ENCODE data around the gene C7. TPM values are rescaled to one million over a fixed set of nuclear protein-coding genes. Genes with fewer than 3 reads are reported as not detected.
"Not testable (repeated sequence)": the region's sequence is repeated elsewhere in the genome, so short reads cannot be mapped to it uniquely, and the experiment has no call there.

The C7 gene
- total and polyA plus RNA-seq, 2 of the 13 experiments (the other 11 are each of a cell fraction or from before 2014, with no cell fraction given): 1.7 to 3.5 TPM

GRCh38 chr5:40895440-40896425 is 13.6 kb upstream of the C7 start (continued):
- TF ChIP-seq HMGXB4 (CRISPR knock-in tag; IDR thresholded peaks at IDR 0.05; ENCODE audit: borderline replicate concordance in 1 of 2, low read depth in 1 of 2): peak in 1 of 2 experiments; percentile 60; a peak in 2 of 4 replicates
- TF ChIP-seq GATAD2A (CRISPR knock-in tag; IDR thresholded peaks at IDR 0.05): peak; percentile 63
- TF ChIP-seq ZNF687 (CRISPR knock-in tag; IDR thresholded peaks at IDR 0.05): peak; percentile 80
- peak; percentile 60 for TF ChIP-seq RXRB (CRISPR knock-in tag; IDR thresholded peaks at IDR 0.05; ENCODE audit: borderline replicate concordance)
- TF ChIP-seq ZNF224 (CRISPR knock-in tag; IDR thresholded peaks at IDR 0.05): peak; percentile 87; the same call in 1 of the 2 replicates
- peak; percentile 59; the same call in 1 of the 2 replicates for TF ChIP-seq ZNF782 (CRISPR knock-in tag; IDR thresholded peaks at IDR 0.05; ENCODE audit: borderline replicate concordance)
- 0 out of 2 replicates have a peak, but pooled peaks have one; percentile 73 for TF ChIP-seq HINFP (CRISPR knock-in tag; IDR thresholded peaks at IDR 0.05; ENCODE audit: low read depth)
- TF ChIP-seq MYPOP (CRISPR knock-in tag; IDR thresholded peaks at IDR 0.05): peak; percentile 60
- 0 out of 2 replicates have a peak, but pooled peaks have one; percentile 22 for TF ChIP-seq KLF13 (CRISPR knock-in tag; IDR thresholded peaks at IDR 0.05)
- TF ChIP-seq SOX6 (IDR thresholded peaks at IDR 0.05): not testable (repeated sequence)
- TF ChIP-seq SOX6 (CRISPR knock-in tag; IDR thresholded peaks at IDR 0.05): peak; percentile 86
- TF ChIP-seq PHF20 (CRISPR knock-in tag; IDR thresholded peaks at IDR 0.05): peak; percentile 29; the same call in 1 of the 2 replicates
- TF ChIP-seq SAFB2 (CRISPR knock-in tag; IDR thresholded peaks at IDR 0.05; ENCODE audit: borderline replicate concordance, low read depth): peak; percentile 41; the same call in 1 of the 2 replicates
- peak; percentile 10; the same call in 1 of the 2 replicates for TF ChIP-seq FOSL2 (CRISPR knock-in tag; IDR thresholded peaks at IDR 0.05)
- TF ChIP-seq ZNF160 (CRISPR knock-in tag; IDR thresholded peaks at IDR 0.05): peak; percentile 78; the same call in 1 of the 2 replicates
- TF ChIP-seq JUN (CRISPR knock-in tag; IDR thresholded peaks at IDR 0.05): peak; percentile 66; the same call in 1 of the 2 replicates
